Endothelial cell of umbilical vein (primary cell): ENCODE measurements around the gene TSPAN13. TPM values are rescaled to one million over a fixed set of nuclear protein-coding genes. Genes with fewer than 3 reads are reported as not detected.

Experiments used
- BruUV-seq: library from RNA; stranded (reverse); fragments of 400-500 nt; replicated peaks from 2 replicates; lab custom pipeline; 2021; lab: Mats Ljungman, UMichigan
- CTCF ChIA-PET: fragments of 300-600, 350-600 bp; sonication (Branson Sonifier 250); formaldehyde crosslinking; loops from one replicate; lab custom pipeline; 2021; ENCODE audit warnings: antibody characterized with exemption, inconsistent platforms; lab: Charles Lee
- POLR2A ChIA-PET: fragments of 300-600, 350-600 bp; sonication (Branson Sonifier 250); formaldehyde crosslinking; loops from one replicate; lab custom pipeline; 2021; ENCODE audit warnings: antibody characterized with exemption, inconsistent platforms; lab: Charles Lee
- DNase-seq: peaks from one replicate; pipeline ENCODE4 v3.0.0-alpha.2; 2011; ENCODE audit warnings: low read depth, low spot score
- FAIRE-seq: peaks from 2 replicates; lab custom pipeline; 2011; peaks lifted over from hg19 to GRCh38; lab: Jason Lieb, UNC
- H2AFZ ChIP-seq: 2 replicates; pipeline ENCODE4 v1.6.0; 2012; ENCODE audit warnings: low read depth, low read length, control low read depth, inconsistent platforms
- H3K27ac ChIP-seq: 2 replicates; pipeline ENCODE4 v1.5.1; 2011; ENCODE audit warnings: low read depth, mild to moderate bottlenecking, control low read depth, low read length, moderate library complexity; ENCODE audit not compliant: insufficient read depth
- H3K27me3 ChIP-seq, 2 experiments: 2 replicates each; pipeline versions ENCODE4 v1.6.0 to v1.6.1; 2011; ENCODE audit warnings: low read length in 2 of 2, mixed read lengths in 1 of 2; ENCODE audit not compliant: control insufficient read depth in 2 of 2, insufficient read depth in 2 of 2
- H3K36me3 ChIP-seq, 2 experiments: 2 replicates in 1 of 2; 3 replicates in 1 of 2; pipeline ENCODE4 v1.5.1; 2011; ENCODE audit warnings: low read length in 2 of 2, mild to moderate bottlenecking in 1 of 2, moderate library complexity in 1 of 2; ENCODE audit not compliant: control insufficient read depth in 2 of 2, insufficient read depth in 2 of 2; ENCODE audit errors: extremely low read depth in 1 of 2
- H3K4me1 ChIP-seq: 3 replicates; pipeline ENCODE4 v1.5.1; 2011; ENCODE audit warnings: mild to moderate bottlenecking, low read length; ENCODE audit not compliant: control insufficient read depth, insufficient read depth; ENCODE audit errors: extremely low read depth
- H3K4me2 ChIP-seq: 2 replicates; pipeline ENCODE4 v1.6.1; 2011; ENCODE audit warnings: low read length, control low read depth, mixed read lengths; ENCODE audit not compliant: insufficient read depth
- H3K4me3 ChIP-seq, 3 experiments: fragments of 200-600 bp in 1 of 3; sonication (generic), shearing (Covaris generic) in 1 of 3; replicated peaks in 1 of 3; 2 replicates each; pipeline ENCODE4 v1.5.1; 2011 to 2016; ENCODE audit warnings: control low read depth in 3 of 3, low read length in 3 of 3, mild to moderate bottlenecking in 2 of 3, inconsistent platforms in 1 of 3, low read depth in 1 of 3, moderate library complexity in 1 of 3; ENCODE audit not compliant: insufficient read depth in 1 of 3
- H3K79me2 ChIP-seq: 2 replicates; pipeline ENCODE4 v1.6.0; 2012; ENCODE audit warnings: low read length, inconsistent platforms; ENCODE audit not compliant: control insufficient read depth, insufficient read depth
- H3K9ac ChIP-seq: replicated peaks from 2 replicates; pipeline ENCODE3; 2011; ENCODE audit warnings: low read length, control low read depth; ENCODE audit not compliant: insufficient read depth; ENCODE audit errors: extremely low read depth
- H3K9me1 ChIP-seq: replicated peaks from 3 replicates; pipeline ENCODE4 v1.6.0; 2011; ENCODE audit warnings: mild to moderate bottlenecking, low read length; ENCODE audit not compliant: control insufficient read depth, insufficient read depth; ENCODE audit errors: extremely low read depth
- H3K9me3 ChIP-seq: replicated peaks from 2 replicates; pipeline ENCODE4 v1.5.1; 2012; ENCODE audit warnings: low read length, inconsistent platforms; ENCODE audit not compliant: control insufficient read depth, insufficient read depth
- H4K20me1 ChIP-seq: replicated peaks from 2 replicates; pipeline ENCODE3; 2011; ENCODE audit warnings: mild to moderate bottlenecking, low read length; ENCODE audit not compliant: control insufficient read depth, insufficient read depth; ENCODE audit errors: extremely low read depth
- CTCF ChIP-seq, 2 donors: IDR thresholded peaks; 1 replicate in 1 of 2; 2 replicates in 1 of 2; pipeline ENCODE4 v1.5.1; 2011; ENCODE audit warnings: low read length in 2 of 2, mild to moderate bottlenecking in 2 of 2, moderate library complexity in 2 of 2, control low read depth in 1 of 2, inconsistent platforms in 1 of 2, low read depth in 1 of 2; ENCODE audit not compliant: insufficient read depth in 1 of 2; ENCODE audit errors: extremely low read depth in 1 of 2
- EZH2 ChIP-seq: IDR thresholded peaks from 2 replicates; pipeline ENCODE4 v1.6.1; 2012; ENCODE audit warnings: borderline replicate concordance, low read depth, mild to moderate bottlenecking, moderate library complexity, low read length, inconsistent platforms; ENCODE audit not compliant: severe bottlenecking
- FOS ChIP-seq: IDR thresholded peaks from 2 replicates; pipeline ENCODE4 v1.6.1; 2011; ENCODE audit warnings: mild to moderate bottlenecking, low read length, moderate library complexity, borderline replicate concordance; ENCODE audit not compliant: insufficient read depth
- GATA2 ChIP-seq: IDR thresholded peaks from 2 replicates; pipeline ENCODE4 v1.7.0; 2011; ENCODE audit warnings: low read depth, mild to moderate bottlenecking, moderate library complexity, mixed read lengths, low read length; ENCODE audit not compliant: insufficient read length, insufficient read depth
- JUN ChIP-seq: IDR thresholded peaks from 2 replicates; pipeline ENCODE4 v1.6.1; 2011; ENCODE audit warnings: borderline replicate concordance, low read depth; ENCODE audit not compliant: insufficient read length, insufficient read depth
- MYC ChIP-seq: IDR thresholded peaks from one replicate; pipeline ENCODE4 v1.6.1; 2011; ENCODE audit warnings: mild to moderate bottlenecking, low read depth, low read length
- POLR2A ChIP-seq: IDR thresholded peaks from 2 replicates; pipeline ENCODE4 v1.6.1; 2012; ENCODE audit warnings: low read depth, mild to moderate bottlenecking, control low read depth, low read length
- POLR2AphosphoS5 ChIP-seq: IDR thresholded peaks from 2 replicates; pipeline ENCODE4 v1.6.1; 2012; ENCODE audit warnings: low read depth, mild to moderate bottlenecking, control low read depth, low read length, moderate library complexity; ENCODE audit not compliant: insufficient read depth
- dilution Hi-C: fragments of 300-500 bp; cut with MboI; formaldehyde crosslinking; loops from one replicate; pipeline ENCODE4 v1.15.0; 2019; ENCODE audit warnings: low sequenced_read_pairs; ENCODE audit not compliant: extremely low pct_ligation_motif_present
- intact Hi-C: fragments of 100-400 bp; cut with micrococcal nuclease; formaldehyde crosslinking; loops from one replicate; pipeline ENCODE4 v1.10.0; 2022
- polyA plus RNA-seq, 4 experiments: library from polyadenylated mRNA; depleted of rRNA in 3 of 4; stranded (reverse) in 3 of 4; unstranded in 1 of 4; fragments of >200 nt; gene quantifications; 2 replicates each; pipeline versions ENCODE4 v1.2.1 to v1.2.3, GENCODE V29; 2011 to 2012; ENCODE audit warnings: missing spikeins in 1 of 4
- total RNA-seq: library from RNA; stranded (reverse); gene quantifications from 2 replicates; pipeline ENCODE4 v1.2.3, GENCODE V29; 2021
- TF ChIP-seq, protein P1 (sequence below): IDR thresholded peaks from 2 replicates; pipeline ENCODE4 v1.6.1; 2011; ENCODE audit not compliant: insufficient read depth, insufficient read length

Gene TSPAN13
- total and polyA plus RNA-seq, 2 donors (not counting 3 experiments of a cell fraction or from before 2014, with no cell fraction given), result 13.3 to 33.0 TPM

DNA sequence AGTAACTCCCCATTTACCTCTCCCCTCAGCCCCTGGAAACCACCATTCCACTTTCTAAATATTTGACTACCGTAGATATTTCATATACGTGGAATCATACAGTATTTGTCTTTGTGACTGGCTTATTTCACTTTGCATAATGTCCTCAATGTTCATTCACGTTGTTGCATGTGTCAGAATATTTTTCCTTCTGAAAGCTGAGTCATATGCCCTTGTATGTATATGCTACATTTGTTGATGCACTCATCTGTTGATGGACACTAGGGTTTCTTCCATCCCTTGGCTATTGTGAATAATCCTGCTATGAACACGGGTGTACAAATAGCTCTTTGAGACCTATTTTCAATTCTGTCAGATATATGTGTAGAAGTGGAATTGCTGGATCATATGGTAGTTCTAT is 25.8 kb upstream of the TSPAN13 start:
- Histone ChIP-seq H3K79me2 (no peaks in the 10 kb centered on the region), H3K9me1 (no peaks in the 10 kb centered on the region), H3K27ac (no peak overlapping the region), H3K27me3 (no peaks in the 10 kb centered on the region), H2AFZ (no peak overlapping the region), H4K20me1 (no peaks in the 10 kb centered on the region), H3K9me3 (no peaks in the 10 kb centered on the region), H3K4me3 (no peak overlapping the region), H3K9ac (no peak overlapping the region), H3K4me2 (no peak overlapping the region), H3K36me3 (no peaks in the 10 kb centered on the region), H3K4me1 (no peaks in the 10 kb centered on the region)
- intact Hi-C loops, result loop anchor here (2.0 kb wide), 1 partner anchor 13 kb away; no protein-coding TSS in a partner anchor
- ChIA-PET POLR2A (no interaction called here), CTCF (no interaction called here)
- FAIRE-seq (no peak), DNase-seq (no peak)
- TF ChIP-seq JUN (no peak), GATA2 (no peak), CTCF (IDR thresholded peaks at IDR 0.05; ENCODE audit: extremely low read depth in 1 of 2, insufficient read depth in 1 of 2, low read depth in 1 of 2, low read length in 2 of 2) (no peak), EZH2 (no peak), MYC (no peak), FOS (no peak), POLR2AphosphoS5 (no peak), POLR2A (no peak)
- TF ChIP-seq, protein P1, sequence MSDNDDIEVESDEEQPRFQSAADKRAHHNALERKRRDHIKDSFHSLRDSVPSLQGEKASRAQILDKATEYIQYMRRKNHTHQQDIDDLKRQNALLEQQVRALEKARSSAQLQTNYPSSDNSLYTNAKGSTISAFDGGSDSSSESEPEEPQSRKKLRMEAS, result no peak
- no TSS peak for BruUV-seq
- dilution Hi-C loops, result no loop called here
